HG02970 (cell line): ENCODE measurements around the gene RAB1B.
A peak's percentile ranks its signal among the peaks of the same experiment; 100 is the strongest.

Experiments
- ATAC-seq: cut with Tn5 transposase; IDR thresholded peaks from one replicate; pipeline ENCODE4 v1.9.1; 2021; ENCODE audit warnings: mild to moderate bottlenecking, moderate library complexity, moderate number of reproducible peaks; ENCODE audit not compliant: unreplicated experiment, low FRiP score

The RAB1B gene

DNA sequence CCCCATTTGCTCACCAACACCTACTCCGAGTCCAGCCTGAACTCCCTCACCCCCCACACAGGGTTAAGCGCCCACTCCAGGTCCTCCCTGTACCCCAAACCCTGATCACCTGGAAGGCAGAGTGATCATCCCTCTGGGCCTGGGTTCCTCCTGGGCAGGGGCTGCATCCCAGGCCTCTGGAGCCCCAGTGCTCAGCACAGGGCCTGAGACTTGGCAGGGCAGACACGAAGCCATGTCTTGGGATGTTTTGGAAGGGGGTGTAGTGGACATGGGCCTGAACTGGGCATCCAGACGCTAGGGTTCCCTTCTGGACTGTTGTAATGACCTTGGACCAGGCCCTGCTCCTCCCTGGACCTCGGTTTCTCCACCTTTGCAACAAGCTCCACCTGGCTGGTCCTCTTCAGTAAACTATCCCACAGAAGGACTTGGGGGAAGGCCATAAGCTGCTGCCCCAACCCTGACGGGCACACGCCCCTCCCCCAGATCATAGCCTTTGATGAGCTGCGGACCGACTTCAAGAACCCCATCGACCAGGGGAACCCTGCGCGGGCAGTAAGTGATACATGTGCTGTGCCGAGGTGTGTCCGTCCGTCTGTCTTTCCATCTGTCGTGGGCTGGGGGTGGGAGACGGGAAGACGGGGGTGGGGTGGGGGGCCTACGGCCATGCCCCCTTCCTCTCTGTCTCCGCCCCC, 13.5 kb downstream of the RAB1B start:
- ATAC-seq, result no peak

- peak; percentile 63 for ATAC-seq
Measured at GRCh38 chr11:66282468-66283455, 14.3 kb downstream of the RAB1B start.

GRCh38 chr11:66283461-66284105, 15.1 kb downstream of the RAB1B start:
- ATAC-seq, result no peak

- ATAC-seq, result no peak
Measured at GRCh38 chr11:66284526-66285078, 16.2 kb downstream of the RAB1B start.

- ATAC-seq, result no peak
Measured at GRCh38 chr11:66285250-66285947, 17.0 kb downstream of the RAB1B start.

DNA sequence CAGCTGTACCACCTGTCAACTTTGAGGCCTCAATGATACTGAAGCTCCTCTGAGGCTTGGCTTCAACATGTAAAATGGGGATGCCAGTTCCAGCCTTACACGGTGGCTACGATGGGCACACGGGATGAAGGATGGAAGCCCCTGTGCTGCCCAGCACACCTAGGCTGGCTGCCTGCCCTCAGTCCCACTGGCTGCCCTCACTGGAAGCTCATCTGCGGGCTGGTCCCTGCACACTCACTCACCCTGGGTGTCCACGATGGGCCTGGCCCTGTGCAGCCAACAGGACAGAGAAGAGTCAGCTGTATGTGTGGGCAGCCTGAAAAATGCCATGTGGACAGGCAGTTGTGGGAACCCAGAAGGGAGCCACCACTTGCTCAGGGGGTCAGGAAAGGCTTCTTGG, 18.3 kb downstream of the RAB1B start:
- ATAC-seq, result no peak

- no peak for ATAC-seq
Measured at GRCh38 chr11:66287211-66287888, 18.9 kb downstream of the RAB1B start.

GRCh38 chr11:66287889-66288670, 19.6 kb downstream of the RAB1B start:
- ATAC-seq, result no peak

GRCh38 chr11:66288671-66289547, 20.5 kb downstream of the RAB1B start, which contains the start of gene YIF1A:
YIF1A (minus strand) TSS chr11:66289143; CDS start chr11:66288985, 158 bp downstream.
- peak; percentile 91 for ATAC-seq

DNA sequence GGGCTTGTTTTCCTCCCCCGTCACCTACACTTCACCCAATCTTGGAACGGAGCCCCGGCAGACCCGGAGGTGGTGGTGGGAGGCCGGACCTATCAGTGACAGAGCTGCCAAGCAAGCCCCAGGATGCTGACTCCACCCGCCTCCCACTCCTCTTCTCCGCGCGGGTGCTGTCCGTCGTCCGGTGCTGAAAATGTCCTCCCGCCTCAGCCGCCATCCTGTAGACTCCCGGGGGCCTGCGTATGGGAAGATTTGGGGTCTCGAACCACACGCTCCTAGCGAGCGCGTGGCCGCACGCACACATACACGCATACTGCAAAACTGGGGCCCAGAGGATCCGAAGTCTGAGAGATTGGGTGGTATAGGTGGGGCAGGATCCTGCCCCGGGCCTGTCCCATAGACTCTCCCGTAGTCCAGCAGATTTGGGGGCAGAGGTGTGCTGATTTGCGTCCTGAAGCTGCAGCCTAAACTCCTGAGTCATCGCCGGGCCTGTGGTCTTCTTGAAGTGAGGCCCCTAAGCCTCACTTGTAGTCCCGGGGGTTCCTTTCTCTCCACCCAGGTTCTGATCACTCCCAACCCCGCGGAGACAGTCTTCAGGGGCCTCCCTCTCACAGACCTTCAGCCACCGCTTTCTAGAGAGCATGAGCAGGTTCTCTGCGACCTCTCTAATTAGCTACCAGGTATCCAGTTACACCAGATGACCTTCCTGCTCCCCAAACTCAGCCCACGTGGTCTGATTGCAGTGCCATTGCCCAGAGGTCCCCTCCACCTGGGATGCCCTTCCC, 21.3 kb downstream of the RAB1B start:
- ATAC-seq, result peak; percentile 37

DNA sequence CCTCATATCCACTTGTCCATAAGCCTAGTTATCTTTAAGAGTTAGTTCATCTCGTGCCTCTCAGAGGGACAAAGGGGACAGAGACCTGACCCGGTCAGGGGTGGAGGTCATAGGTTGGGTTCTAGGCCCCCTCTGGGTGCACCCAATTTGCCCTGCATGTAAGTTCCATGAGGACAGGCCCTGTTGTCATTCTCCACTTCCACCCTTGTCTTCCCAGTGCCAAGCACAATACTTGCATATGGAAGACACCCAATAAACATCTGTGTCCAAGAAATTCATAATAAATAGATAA, 21.8 kb downstream of the RAB1B start:
- no peak for ATAC-seq

DNA sequence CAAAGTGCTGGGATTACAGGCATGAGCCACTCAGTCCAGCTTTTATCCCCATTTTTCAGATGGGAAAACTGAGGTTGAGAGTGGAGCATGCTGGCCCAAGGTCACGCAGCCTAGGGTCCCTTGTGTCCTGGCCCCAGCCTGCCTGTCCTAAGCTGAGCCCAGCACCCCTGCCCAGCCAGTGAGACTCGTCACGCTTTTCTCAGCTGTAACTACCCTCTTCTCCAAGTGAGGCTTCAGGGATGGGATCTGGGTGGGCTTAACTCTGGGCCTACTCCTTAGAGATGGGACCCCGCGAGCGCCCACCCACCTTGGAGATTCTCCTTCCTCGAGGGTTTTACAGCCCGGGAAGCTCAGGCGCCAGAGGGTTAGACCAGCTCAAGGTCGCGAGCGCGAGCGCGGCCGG, 22.9 kb downstream of the RAB1B start:
- ATAC-seq, result no peak

- no peak for ATAC-seq
Measured at GRCh38 chr11:66291706-66292542, 23.5 kb downstream of the RAB1B start, which contains the start of gene TMEM151A. TMEM151A (plus strand) TSS chr11:66291894; CDS start chr11:66292014, 120 bp downstream.

DNA sequence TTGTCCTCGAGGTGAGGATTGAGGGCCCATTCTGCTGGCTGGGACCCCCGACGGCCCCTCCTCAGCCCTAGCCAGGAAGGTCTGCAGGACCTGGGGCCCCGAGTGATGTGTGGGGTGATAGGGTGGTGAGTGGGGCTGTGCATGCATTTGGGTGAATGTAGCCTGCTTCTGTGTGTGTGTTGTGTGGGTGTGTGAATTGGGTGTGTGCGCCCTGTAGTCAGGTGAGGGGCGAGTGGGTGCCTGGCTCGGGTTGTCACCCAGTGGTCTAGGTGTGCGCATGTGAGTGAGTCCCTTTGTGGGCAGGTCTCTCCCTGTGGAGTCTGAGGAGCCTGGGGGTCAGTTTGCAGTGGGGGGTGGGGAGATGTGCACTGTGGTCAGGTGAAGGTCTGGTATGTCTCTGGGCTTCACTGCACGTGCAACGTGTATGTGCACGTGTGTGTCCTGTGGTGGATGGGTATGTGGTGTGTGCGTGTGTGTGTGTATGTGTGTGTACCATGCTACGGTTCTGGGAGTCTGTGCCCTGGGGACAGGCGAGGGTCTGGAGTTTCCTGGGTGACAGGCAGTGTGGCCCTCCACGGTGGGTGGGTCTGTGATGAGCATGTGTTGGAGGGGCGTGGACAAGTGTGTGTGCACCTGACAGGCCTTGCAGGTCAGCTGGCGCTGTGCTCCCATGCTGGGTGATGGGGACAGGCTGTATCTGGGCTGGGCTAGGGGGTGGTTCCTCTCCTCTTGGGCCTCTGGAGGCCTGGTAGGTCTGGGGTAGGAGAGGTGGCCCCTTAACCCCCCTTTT, 24.3 kb downstream of the RAB1B start:
- no peak for ATAC-seq

- no peak for ATAC-seq
Measured at GRCh38 chr11:66293352-66293751, 24.9 kb downstream of the RAB1B start.
